ENCODE data around the gene DYRK4. TPM values are rescaled to one million over a fixed set of nuclear protein-coding genes. Genes with fewer than 3 reads are reported as not detected.

The DYRK4 gene
- total RNA-seq, 1 experiment from 2014 or later, result 24.6 TPM

- intact Hi-C loops (cut with micrococcal nuclease; ENCODE audit: unreplicated experiment), result no loop called here
- Mint-ChIP-seq H3K9me3 (ENCODE audit: low read depth, unreplicated experiment) (no peaks in the 10 kb centered on the region), H3K4me1 (ENCODE audit: low read depth, unreplicated experiment) (no peaks in the 10 kb centered on the region), H3K27ac (ENCODE audit: unreplicated experiment) (no peak overlapping the region), H3K27me3 (ENCODE audit: unreplicated experiment) (no peaks in the 10 kb centered on the region), H3K36me3 (ENCODE audit: insufficient read depth, unreplicated experiment) (no peaks in the 10 kb centered on the region), H3K4me3 (ENCODE audit: low read depth, unreplicated experiment) (no peak overlapping the region)
- TF ChIP-seq CTCF (IDR thresholded peaks at IDR 0.05; ENCODE audit: unreplicated experiment), result no peak
- CTCF ChIA-PET, result no interaction called here
- no TSS peak for BruUV-seq (replicated peaks)
- DNase-seq, result no peak
Observed at GRCh38 chr12:4530160-4530559, 31.8 kb upstream of the DYRK4 start.

GRCh38 chr12:4530982-4531586 is 30.9 kb upstream of the DYRK4 start:
- Mint-ChIP-seq H3K27ac (ENCODE audit: unreplicated experiment) (no peak overlapping the region), H3K4me3 (ENCODE audit: low read depth, unreplicated experiment) (no peak overlapping the region), H3K9me3 (ENCODE audit: low read depth, unreplicated experiment) (no peaks in the 10 kb centered on the region), H3K4me1 (ENCODE audit: low read depth, unreplicated experiment) (no peaks in the 10 kb centered on the region), H3K27me3 (ENCODE audit: unreplicated experiment) (no peaks in the 10 kb centered on the region), H3K36me3 (ENCODE audit: insufficient read depth, unreplicated experiment) (no peaks in the 10 kb centered on the region)
- CTCF ChIA-PET, result no interaction called here
- TF ChIP-seq CTCF (IDR thresholded peaks at IDR 0.05; ENCODE audit: unreplicated experiment), result no peak
- DNase-seq, result no peak
- BruUV-seq (replicated peaks), result no TSS peak
- intact Hi-C loops (cut with micrococcal nuclease; ENCODE audit: unreplicated experiment), result no loop called here

DNA sequence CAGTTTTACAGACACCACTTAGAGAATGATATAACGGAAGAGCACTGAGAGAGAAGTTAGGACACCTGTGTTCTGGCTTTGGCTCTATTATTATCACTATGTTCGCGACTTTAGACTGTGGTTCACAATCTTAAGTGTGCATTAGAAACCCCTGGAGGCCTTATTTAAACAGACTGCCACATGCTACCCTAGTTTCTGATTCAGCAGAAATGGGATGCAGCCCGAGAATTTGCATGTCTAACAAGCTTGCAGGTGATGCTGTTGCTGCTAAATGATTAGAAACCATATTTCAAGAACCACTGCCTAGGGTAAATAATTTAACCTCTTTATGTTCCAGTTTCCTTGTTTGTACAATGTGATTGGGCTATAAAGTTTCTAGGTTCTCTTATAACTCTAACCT is 26.9 kb upstream of the DYRK4 start:
- TF ChIP-seq CTCF (IDR thresholded peaks at IDR 0.05; ENCODE audit: unreplicated experiment), result no peak
- Mint-ChIP-seq H3K36me3 (ENCODE audit: insufficient read depth, unreplicated experiment) (peaks cover 24% of the 10 kb centered on the region), H3K27ac (ENCODE audit: unreplicated experiment) (no peak overlapping the region), H3K9me3 (ENCODE audit: low read depth, unreplicated experiment) (no peaks in the 10 kb centered on the region), H3K4me1 (ENCODE audit: low read depth, unreplicated experiment) (peaks cover 22% of the 10 kb centered on the region), H3K27me3 (ENCODE audit: unreplicated experiment) (no peaks in the 10 kb centered on the region), H3K4me3 (ENCODE audit: low read depth, unreplicated experiment) (no peak overlapping the region)
- no peak for DNase-seq
- no TSS peak for BruUV-seq (replicated peaks)
- intact Hi-C loops (cut with micrococcal nuclease; ENCODE audit: unreplicated experiment), result no loop called here
- CTCF ChIA-PET, result no interaction called here

DNA sequence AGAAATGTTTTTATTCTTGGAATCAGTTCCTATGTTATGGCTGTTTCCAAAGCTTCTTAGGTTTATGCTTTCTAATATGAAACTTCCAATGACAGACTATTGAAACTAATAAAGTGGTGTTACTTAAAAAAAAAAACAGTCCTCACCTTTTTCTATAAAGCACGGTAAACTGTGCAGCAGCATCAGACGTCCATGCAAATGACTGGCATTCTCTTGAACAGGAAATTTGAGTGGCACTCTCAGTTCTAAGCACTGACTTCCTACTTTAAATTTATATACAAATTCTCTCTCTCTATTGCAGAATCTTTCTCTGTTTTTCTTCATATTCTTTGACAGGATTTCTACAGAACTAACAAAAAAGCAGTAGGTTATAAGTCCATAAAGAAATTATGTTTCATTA is 26.1 kb upstream of the DYRK4 start:
- intact Hi-C loops (cut with micrococcal nuclease; ENCODE audit: unreplicated experiment), result no loop called here
- Mint-ChIP-seq H3K4me3 (ENCODE audit: low read depth, unreplicated experiment) (no peak overlapping the region), H3K4me1 (ENCODE audit: low read depth, unreplicated experiment) (peaks cover 24% of the 10 kb centered on the region), H3K36me3 (ENCODE audit: insufficient read depth, unreplicated experiment) (peaks cover 26% of the 10 kb centered on the region), H3K27ac (ENCODE audit: unreplicated experiment) (no peak overlapping the region), H3K9me3 (ENCODE audit: low read depth, unreplicated experiment) (no peaks in the 10 kb centered on the region), H3K27me3 (ENCODE audit: unreplicated experiment) (no peaks in the 10 kb centered on the region)
- no peak for DNase-seq
- CTCF ChIA-PET, result no interaction called here
- TF ChIP-seq CTCF (IDR thresholded peaks at IDR 0.05; ENCODE audit: unreplicated experiment), result no peak
- no TSS peak for BruUV-seq (replicated peaks)

Measured in Calu3 (cell line).